ENCODE measurements around the gene CLNK.

DNA sequence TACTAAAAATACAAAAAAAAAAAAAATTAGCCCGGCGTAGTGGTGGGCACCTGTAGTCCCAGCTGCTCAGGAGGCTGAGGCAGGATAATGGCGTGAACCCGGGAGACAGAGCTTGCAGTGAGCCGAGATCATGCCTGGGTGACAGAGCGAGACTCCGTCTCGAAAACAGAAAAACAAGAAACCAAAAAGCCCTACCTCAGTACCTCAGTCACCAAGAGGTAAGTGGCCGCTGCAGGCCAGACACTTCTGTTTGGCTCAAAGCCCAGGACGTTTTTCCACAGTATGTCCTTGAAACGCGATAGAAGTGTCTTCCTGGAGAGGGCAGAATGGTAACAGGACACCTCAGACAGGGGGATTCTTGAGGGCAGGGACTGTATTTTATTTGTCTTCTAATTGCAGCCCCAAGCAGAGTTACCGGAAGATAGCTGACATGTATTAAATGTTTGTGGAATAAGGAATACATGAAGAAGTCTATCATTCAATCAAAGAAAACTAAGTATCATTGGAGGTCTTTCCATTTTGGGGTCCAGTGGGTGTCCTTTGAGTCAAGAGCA, 63.6 kb downstream of the CLNK start:
- TF ChIP-seq, protein P1, sequence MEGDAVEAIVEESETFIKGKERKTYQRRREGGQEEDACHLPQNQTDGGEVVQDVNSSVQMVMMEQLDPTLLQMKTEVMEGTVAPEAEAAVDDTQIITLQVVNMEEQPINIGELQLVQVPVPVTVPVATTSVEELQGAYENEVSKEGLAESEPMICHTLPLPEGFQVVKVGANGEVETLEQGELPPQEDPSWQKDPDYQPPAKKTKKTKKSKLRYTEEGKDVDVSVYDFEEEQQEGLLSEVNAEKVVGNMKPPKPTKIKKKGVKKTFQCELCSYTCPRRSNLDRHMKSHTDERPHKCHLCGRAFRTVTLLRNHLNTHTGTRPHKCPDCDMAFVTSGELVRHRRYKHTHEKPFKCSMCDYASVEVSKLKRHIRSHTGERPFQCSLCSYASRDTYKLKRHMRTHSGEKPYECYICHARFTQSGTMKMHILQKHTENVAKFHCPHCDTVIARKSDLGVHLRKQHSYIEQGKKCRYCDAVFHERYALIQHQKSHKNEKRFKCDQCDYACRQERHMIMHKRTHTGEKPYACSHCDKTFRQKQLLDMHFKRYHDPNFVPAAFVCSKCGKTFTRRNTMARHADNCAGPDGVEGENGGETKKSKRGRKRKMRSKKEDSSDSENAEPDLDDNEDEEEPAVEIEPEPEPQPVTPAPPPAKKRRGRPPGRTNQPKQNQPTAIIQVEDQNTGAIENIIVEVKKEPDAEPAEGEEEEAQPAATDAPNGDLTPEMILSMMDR (IDR thresholded peaks at IDR 0.05; ENCODE audit: low read depth, low read length) = no peak
- no peak for TF ChIP-seq EZH2phosphoT487 (IDR thresholded peaks at IDR 0.05; ENCODE audit: low read depth)

All from OCI-LY3 (cell line).